Mucosa of gallbladder (tissue), 1 donor: ENCODE data around the gene LPAR4. TPM values are rescaled to one million over a fixed set of nuclear protein-coding genes. Genes with fewer than 3 reads are reported as not detected.

Experiments used
- total RNA-seq: library from RNA; stranded (reverse); gene quantifications from one replicate; pipeline ENCODE4 v1.2.1, GENCODE V29; 2021
- donor health status: DM: no; HTN: no; CAD: no.

Gene LPAR4
- total RNA-seq, 1 donor from 2014 or later: 0.20 TPM

Other genes with a start within 250 kb of the LPAR4 start
- gene RTL3, start 88.4 kb upstream of the LPAR4 start, total RNA-seq: not detected
- gene P2RY10, start 197.7 kb downstream of the LPAR4 start, total RNA-seq: 1.5 TPM